Caco-2 (cell line): ENCODE measurements around the gene FCN1. TPM values are rescaled to one million over a fixed set of nuclear protein-coding genes. Genes with fewer than 3 reads are reported as not detected.

Experiments used
- BruUV-seq: library from RNA; stranded (reverse); fragments of 400-500 nt; replicated peaks from 2 replicates; lab custom pipeline; 2021; lab: Mats Ljungman, UMichigan
- CTCF ChIA-PET: fragments of 300-600 bp; sonication (Branson Sonifier 250); formaldehyde crosslinking; loops from one replicate; lab custom pipeline; 2022; ENCODE audit warnings: antibody characterized with exemption; lab: Charles Lee
- POLR2A ChIA-PET: fragments of 300-600 bp; sonication (Branson Sonifier 250); formaldehyde crosslinking; loops from one replicate; lab custom pipeline; 2022; ENCODE audit warnings: antibody characterized with exemption; lab: Charles Lee
- DNase-seq, 2 experiments: peaks; one replicate each; pipeline versions ENCODE4 v3.0.0 to v3.0.0-alpha.2; 2020 to 2022
- H3K27me3 ChIP-seq: replicated peaks from 2 replicates; pipeline ENCODE4 v1.6.0; 2011; ENCODE audit warnings: low read length; ENCODE audit not compliant: control insufficient read depth, insufficient read depth
- H3K36me3 ChIP-seq: 2 replicates; pipeline ENCODE4 v1.5.1; 2011; ENCODE audit warnings: low read length; ENCODE audit not compliant: control insufficient read depth, insufficient read depth
- H3K4me1 ChIP-seq: fragments of 250-450 bp; sonication (Bioruptor Pico); 2 replicates; pipeline ENCODE4 v1.5.1; 2020; ENCODE audit warnings: mild to moderate bottlenecking
- H3K4me3 ChIP-seq: 2 replicates; pipeline ENCODE4 v1.5.1; 2011; ENCODE audit warnings: low read depth, mild to moderate bottlenecking, control low read depth, low read length
- H3K9me3 ChIP-seq: fragments of 250-450 bp; sonication (Bioruptor Pico); 2 replicates; pipeline ENCODE4 v1.5.1; 2020; ENCODE audit warnings: mild to moderate bottlenecking, moderate library complexity
- H3K27ac Mint-ChIP-seq: one replicate; pipeline ENCODE4 v1.8.0; 2022; ENCODE audit warnings: mixed read lengths; ENCODE audit not compliant: unreplicated experiment
- H3K27me3 Mint-ChIP-seq: one replicate; pipeline ENCODE4 v1.8.0; 2022; ENCODE audit warnings: mixed read lengths; ENCODE audit not compliant: insufficient read depth, unreplicated experiment
- H3K36me3 Mint-ChIP-seq: one replicate; pipeline ENCODE4 v1.8.0; 2022; ENCODE audit warnings: mild to moderate bottlenecking, mixed read lengths; ENCODE audit not compliant: insufficient read depth, unreplicated experiment
- H3K4me1 Mint-ChIP-seq: one replicate; pipeline ENCODE4 v1.8.0; 2022; ENCODE audit warnings: low read depth, mixed read lengths; ENCODE audit not compliant: unreplicated experiment
- H3K4me3 Mint-ChIP-seq: one replicate; pipeline ENCODE4 v1.8.0; 2022; ENCODE audit warnings: mild to moderate bottlenecking, moderate library complexity, mixed read lengths; ENCODE audit not compliant: unreplicated experiment
- H3K9me3 Mint-ChIP-seq: one replicate; pipeline ENCODE4 v1.8.0; 2022; ENCODE audit warnings: mixed read lengths; ENCODE audit not compliant: unreplicated experiment
- intact Hi-C: fragments of 100-400 bp; cut with micrococcal nuclease; formaldehyde crosslinking; loops from one replicate; pipeline ENCODE4 v1.10.0; 2022; ENCODE audit not compliant: unreplicated experiment
- total RNA-seq: library from RNA; stranded (reverse); gene quantifications from 2 replicates; pipeline ENCODE4 v1.2.3, GENCODE V29; 2022
- TF ChIP-seq, protein P1 (sequence below), 2 experiments: fragments of 200-600 bp in 1 of 2; IDR thresholded peaks; 1 replicate in 1 of 2; 2 replicates in 1 of 2; pipeline versions ENCODE4 v1.5.1 to v1.8.0; 2011 to 2022; ENCODE audit warnings: antibody characterized with exemption in 1 of 2, control low read depth in 1 of 2, inconsistent platforms in 1 of 2, low read depth in 1 of 2, low read length in 1 of 2, mild to moderate bottlenecking in 1 of 2, moderate library complexity in 1 of 2; ENCODE audit not compliant: insufficient read depth in 1 of 2, severe bottlenecking in 1 of 2, unreplicated experiment in 1 of 2

The FCN1 gene
- total RNA-seq, 1 experiment from 2014 or later, result not detected

DNA sequence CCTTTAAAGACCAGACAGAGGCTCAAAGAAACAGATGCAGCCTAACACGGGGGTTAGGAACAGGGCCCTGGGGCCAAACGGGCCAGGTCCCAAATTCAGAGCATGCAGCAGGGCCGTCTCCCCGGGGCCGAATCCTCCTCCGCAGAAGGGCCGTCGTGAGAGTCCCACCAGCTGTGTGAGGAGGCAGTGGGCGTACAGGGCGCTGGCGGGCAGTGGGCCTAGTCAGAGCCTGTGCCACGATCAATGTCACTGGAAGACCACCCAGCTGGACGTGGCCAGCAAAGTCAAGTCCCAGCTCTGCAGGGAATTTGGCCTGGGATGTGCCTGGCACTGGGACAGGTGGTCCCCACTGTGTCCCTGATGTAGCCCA lies 52.9 kb downstream of the FCN1 start:
- TF ChIP-seq, protein P1, sequence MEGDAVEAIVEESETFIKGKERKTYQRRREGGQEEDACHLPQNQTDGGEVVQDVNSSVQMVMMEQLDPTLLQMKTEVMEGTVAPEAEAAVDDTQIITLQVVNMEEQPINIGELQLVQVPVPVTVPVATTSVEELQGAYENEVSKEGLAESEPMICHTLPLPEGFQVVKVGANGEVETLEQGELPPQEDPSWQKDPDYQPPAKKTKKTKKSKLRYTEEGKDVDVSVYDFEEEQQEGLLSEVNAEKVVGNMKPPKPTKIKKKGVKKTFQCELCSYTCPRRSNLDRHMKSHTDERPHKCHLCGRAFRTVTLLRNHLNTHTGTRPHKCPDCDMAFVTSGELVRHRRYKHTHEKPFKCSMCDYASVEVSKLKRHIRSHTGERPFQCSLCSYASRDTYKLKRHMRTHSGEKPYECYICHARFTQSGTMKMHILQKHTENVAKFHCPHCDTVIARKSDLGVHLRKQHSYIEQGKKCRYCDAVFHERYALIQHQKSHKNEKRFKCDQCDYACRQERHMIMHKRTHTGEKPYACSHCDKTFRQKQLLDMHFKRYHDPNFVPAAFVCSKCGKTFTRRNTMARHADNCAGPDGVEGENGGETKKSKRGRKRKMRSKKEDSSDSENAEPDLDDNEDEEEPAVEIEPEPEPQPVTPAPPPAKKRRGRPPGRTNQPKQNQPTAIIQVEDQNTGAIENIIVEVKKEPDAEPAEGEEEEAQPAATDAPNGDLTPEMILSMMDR (IDR thresholded peaks at IDR 0.05; ENCODE audit: insufficient read depth in 1 of 2, low read depth in 1 of 2, low read length in 1 of 2, severe bottlenecking in 1 of 2, unreplicated experiment in 1 of 2), result no peak
- CTCF ChIA-PET, result no interaction called here

DNA sequence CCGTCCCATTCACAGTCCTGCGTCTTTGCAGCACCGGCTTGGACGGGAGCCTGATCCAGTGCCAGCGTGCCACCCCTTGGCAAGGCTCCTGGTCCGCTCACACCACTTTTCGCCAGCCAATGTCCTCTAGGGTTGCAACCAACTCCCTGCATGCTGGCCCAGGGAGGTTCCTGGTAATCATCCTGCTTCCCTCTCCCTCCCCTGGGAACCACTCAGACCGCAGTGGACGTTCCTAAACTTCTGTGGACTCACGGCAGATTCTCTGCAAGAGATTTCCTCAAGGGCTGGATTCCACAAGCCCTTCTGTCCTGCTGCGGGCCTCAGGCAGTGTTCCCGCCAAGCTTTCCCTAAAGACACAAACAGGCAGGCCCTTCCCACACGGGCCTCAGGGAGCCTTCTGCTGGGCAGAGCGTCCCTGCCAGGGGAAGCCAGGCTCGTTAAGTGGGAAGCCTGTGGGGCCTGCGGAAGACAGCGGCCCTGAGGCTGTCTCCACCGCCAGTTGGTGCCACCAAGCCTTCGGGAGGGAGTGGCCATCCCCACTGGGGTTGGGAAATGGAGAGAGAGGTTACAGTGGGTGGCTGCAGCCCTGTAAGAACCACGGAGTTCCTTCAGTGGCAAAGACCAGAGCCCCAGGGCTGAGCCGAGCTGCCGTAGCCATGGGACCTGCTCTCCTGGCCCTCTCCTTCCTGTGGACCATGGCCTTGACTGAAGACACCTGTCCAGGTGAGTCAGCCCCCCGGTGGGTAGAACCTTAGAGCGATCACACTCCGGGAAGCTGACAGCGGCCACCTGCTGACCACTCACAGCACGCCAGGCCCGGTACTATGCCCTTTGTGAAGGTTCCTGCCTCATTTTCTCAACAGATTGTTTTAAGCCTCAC lies 53.5 kb downstream of the FCN1 start:
- H3K9me3 ChIP-seq, result no peaks in the 10 kb centered on the region
- TF ChIP-seq, protein P1 (IDR thresholded peaks at IDR 0.05; ENCODE audit: insufficient read depth in 1 of 2, low read depth in 1 of 2, low read length in 1 of 2, severe bottlenecking in 1 of 2, unreplicated experiment in 1 of 2), result no peak
- no peaks in the 10 kb centered on the region for H3K4me1 Mint-ChIP-seq
- no peak for DNase-seq
- no peaks in the 10 kb centered on the region for H3K36me3 ChIP-seq
- intact Hi-C loops, result no loop called here
- H3K27me3 ChIP-seq, result no peaks in the 10 kb centered on the region
- H3K4me3 ChIP-seq, result no peak overlapping the region
- no peaks in the 10 kb centered on the region for H3K27me3 Mint-ChIP-seq
- H3K4me3 Mint-ChIP-seq, result no peak overlapping the region
- H3K4me1 ChIP-seq, result no peaks in the 10 kb centered on the region
- CTCF ChIA-PET, result no interaction called here
- no TSS peak for BruUV-seq
- H3K27ac Mint-ChIP-seq, result no peak overlapping the region
- no peaks in the 10 kb centered on the region for H3K36me3 Mint-ChIP-seq
- POLR2A ChIA-PET, result no interaction called here
- no peaks in the 10 kb centered on the region for H3K9me3 Mint-ChIP-seq

More for the DNA sequence above, 52.9 kb downstream of the FCN1 start:
- Mint-ChIP-seq H3K27ac (no peak overlapping the region), H3K9me3 (no peaks in the 10 kb centered on the region), H3K4me3 (no peak overlapping the region), H3K4me1 (no peaks in the 10 kb centered on the region), H3K36me3 (no peaks in the 10 kb centered on the region), H3K27me3 (no peaks in the 10 kb centered on the region)
- Histone ChIP-seq H3K36me3 (no peaks in the 10 kb centered on the region), H3K27me3 (no peaks in the 10 kb centered on the region), H3K4me1 (no peaks in the 10 kb centered on the region), H3K4me3 (no peak overlapping the region), H3K9me3 (no peaks in the 10 kb centered on the region)
- no peak for DNase-seq
- no TSS peak for BruUV-seq
- POLR2A ChIA-PET, result no interaction called here
- intact Hi-C loops, result no loop called here

DNA sequence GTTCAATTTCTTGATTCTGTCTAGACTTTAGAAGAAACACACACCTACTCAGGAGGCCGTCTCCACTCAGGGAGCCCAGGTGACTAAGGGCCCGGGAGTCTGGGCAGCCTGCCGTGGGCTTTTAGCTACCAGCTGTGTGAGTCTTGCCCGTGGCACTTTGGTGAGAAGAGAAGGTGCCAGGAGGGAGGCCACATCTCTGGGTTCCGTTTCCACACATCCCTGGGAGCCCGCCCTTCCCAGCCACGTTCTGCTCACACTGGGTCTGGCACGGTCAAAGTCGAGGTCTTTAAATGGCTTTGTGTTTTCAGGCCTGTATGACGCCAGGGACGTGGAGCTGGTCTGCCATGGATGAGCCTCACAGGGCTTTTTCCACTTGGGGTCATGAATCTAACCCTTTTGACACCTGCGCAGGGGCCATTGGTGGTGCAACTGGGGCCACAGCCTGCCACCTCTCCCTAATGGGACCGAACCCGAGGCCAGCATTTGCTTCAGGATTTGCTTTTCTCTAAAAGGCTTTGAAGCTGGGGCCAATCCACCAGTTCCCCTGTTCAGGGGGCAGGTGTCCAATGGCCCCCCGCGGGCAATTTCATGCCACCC lies 54.3 kb downstream of the FCN1 start:
- BruUV-seq, result no TSS peak
- TF ChIP-seq, protein P1 (IDR thresholded peaks at IDR 0.05; ENCODE audit: insufficient read depth in 1 of 2, low read depth in 1 of 2, low read length in 1 of 2, severe bottlenecking in 1 of 2, unreplicated experiment in 1 of 2), result no peak
- Histone ChIP-seq H3K4me1 (no peaks in the 10 kb centered on the region), H3K27me3 (no peaks in the 10 kb centered on the region), H3K36me3 (no peaks in the 10 kb centered on the region), H3K4me3 (no peak overlapping the region), H3K9me3 (no peaks in the 10 kb centered on the region)
- Mint-ChIP-seq H3K27me3 (no peaks in the 10 kb centered on the region), H3K27ac (no peak overlapping the region), H3K36me3 (no peaks in the 10 kb centered on the region), H3K9me3 (no peaks in the 10 kb centered on the region), H3K4me1 (no peaks in the 10 kb centered on the region), H3K4me3 (no peak overlapping the region)
- POLR2A ChIA-PET, result no interaction called here
- CTCF ChIA-PET, result no interaction called here
- DNase-seq, result no peak
- intact Hi-C loops, result no loop called here
